Activated CD4-positive, alpha-beta T cell treated with anti-CD3 and anti-CD28 coated beads for 4 hours (primary cell): ENCODE results near the gene AHDC1.
"Not testable (repeated sequence)": the region's sequence is repeated elsewhere in the genome, so short reads cannot be mapped to it uniquely, and the experiment has no call there.

ENCODE experiments used
- DNase-seq, 2 donors: peaks; one replicate each; pipeline ENCODE4 v3.0.0-alpha.2; 2020

AHDC1 gene

DNA sequence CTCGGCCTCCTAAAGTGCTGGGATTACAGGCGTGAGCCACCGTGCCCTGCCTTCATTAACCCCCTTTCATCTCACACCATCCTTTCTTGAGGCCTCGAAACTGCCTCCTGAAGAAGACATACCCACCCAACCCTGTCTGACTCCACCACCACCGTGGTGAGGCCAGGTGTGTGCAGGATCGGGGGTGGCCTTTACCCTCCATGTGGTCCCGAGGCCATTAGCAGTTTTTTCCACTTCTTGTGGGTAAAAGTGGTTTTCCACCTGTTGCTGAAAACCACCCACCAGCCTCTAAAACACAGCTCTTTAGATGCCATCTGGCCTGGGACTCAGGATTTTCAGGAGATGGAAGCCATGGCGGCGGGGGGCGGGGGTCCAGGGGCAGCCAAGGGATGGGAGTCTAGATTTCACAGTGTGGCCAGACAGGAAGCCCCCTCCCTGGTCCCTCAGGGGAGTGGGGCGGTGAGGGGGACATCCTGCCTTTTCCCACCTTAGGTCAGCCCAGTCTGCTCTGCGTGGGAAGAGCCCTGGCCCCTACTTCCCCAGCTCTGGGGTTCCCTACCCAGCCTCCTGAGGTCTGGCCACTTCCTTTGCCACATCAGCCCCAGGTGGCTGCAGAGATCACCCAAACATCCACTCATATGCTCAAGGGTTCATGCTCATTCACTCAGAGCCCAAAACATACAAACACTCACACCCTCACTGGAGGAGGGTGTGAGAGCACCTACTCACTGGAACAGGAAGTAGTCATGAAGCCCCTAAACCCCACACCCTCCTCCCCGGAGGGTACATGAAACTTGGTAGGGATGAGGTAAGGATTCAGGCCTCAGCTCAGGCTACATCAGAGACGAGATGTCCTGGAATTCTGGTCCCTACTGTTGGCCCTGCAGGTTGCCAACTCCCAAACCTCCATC is 28.7 kb upstream of the AHDC1 start:
- DNase-seq: peak; percentile 74 to 76

GRCh38 chr1:27630859-27631491 is 27.0 kb upstream of the AHDC1 start:
- no peak for DNase-seq

DNA sequence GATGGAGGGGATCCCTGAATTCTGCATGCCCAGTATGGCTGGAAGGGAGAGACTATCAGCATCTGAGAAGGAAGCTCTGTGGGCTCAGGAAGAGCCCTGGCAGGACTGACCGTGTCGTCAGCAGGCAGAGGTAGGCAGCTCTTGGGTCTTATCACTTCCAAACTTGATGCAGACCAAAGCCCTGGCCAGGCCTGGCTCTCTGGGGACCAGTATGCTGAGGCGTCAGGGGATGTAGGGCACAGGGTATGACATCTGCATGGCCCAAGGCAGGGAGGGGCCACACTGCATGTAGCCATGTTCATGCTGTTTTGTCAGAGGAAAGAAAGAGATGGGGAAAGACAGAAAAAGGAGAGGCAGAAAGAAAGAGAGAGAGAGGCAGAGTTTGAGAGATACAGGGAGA is 24.8 kb upstream of the AHDC1 start:
- DNase-seq: no peak

DNA sequence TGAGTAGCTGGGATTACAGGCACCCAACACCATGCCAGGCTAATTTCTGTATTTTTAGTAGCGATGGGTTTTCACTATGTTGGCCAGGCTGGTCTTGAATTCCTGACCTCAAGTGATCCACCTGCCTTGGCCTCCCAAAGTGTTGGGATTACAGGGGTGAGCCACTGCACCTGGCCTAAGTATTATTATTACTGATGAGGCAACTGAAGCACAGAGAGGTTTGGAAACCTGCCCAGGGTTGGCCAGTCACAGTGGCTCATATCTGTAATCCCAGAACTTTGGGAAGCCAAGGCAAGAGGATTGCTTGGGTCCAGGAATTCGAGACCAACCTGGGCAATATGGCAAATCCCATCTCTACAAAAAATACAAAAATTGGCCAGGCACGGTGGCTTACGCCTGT is 23.8 kb upstream of the AHDC1 start:
- not testable (repeated sequence) for DNase-seq

DNA sequence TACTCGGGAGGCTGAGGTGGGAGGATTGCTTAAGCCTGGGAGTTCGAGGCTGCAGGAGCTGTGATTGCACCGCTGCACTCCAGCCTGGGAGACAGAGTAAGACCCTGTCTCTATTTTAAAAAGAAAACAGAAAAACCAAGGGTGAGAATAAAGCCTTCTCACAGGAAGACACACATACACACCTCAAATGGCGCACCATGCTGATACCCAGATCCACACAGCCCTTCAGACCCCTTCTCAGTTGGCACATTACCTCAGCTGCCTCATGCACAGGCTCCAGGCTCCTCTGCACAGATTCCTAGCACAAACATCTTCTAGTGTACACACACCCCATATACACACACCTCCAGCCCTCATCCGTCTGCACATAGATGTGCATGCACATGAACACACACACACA is 23.1 kb upstream of the AHDC1 start:
- no peak for DNase-seq

- DNase-seq: no peak
Observed at GRCh38 chr1:27626031-27626935, 22.3 kb upstream of the AHDC1 start.

GRCh38 chr1:27624467-27625178 is 20.7 kb upstream of the AHDC1 start:
- no peak for DNase-seq

DNA sequence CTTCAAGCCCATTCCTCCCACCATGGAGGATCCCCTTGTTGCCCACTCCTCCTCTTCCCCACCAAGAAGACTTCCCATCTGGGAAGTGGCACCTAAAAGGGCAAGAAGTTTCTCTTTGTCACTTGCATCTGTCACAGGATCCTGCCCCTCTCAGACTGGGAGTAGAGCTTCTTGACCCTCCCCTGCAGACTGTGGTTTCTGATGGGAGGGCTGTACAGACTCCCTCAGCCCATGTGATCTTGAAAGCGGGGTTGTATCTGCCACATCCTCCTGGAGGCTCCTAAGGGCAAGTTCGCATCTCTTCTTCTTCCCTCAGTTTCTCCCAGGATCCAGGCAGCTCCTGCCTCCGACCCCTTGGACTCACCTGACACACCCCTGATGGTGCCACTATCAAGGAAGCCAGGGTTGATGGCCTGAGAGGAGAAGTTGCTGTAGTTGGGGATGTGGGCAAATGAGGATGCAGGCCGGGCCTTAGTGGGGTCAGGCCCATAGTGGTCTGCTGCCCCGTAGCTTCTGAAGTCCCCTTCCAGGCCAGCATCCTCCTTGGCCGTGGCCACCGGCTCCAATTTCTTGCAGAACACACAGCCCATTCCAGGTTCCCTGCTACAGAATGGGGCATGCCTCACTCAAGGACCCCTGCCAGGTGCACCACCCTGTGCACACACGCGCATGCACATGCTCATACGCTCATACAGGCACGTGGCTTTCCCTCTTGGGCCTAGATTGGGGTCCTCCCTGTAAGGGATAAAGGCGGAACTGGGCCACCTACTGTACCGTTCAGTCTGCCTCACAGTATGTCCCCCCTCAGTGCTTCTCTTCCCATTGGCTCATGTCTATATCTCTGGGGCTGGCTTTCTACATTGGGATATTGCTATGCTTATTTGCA is 19.6 kb upstream of the AHDC1 start:
- DNase-seq: no peak

GRCh38 chr1:27622828-27623227 is 18.9 kb upstream of the AHDC1 start:
- no peak for DNase-seq

- no peak for DNase-seq
Observed at GRCh38 chr1:27621051-27621920, 17.3 kb upstream of the AHDC1 start.

DNA sequence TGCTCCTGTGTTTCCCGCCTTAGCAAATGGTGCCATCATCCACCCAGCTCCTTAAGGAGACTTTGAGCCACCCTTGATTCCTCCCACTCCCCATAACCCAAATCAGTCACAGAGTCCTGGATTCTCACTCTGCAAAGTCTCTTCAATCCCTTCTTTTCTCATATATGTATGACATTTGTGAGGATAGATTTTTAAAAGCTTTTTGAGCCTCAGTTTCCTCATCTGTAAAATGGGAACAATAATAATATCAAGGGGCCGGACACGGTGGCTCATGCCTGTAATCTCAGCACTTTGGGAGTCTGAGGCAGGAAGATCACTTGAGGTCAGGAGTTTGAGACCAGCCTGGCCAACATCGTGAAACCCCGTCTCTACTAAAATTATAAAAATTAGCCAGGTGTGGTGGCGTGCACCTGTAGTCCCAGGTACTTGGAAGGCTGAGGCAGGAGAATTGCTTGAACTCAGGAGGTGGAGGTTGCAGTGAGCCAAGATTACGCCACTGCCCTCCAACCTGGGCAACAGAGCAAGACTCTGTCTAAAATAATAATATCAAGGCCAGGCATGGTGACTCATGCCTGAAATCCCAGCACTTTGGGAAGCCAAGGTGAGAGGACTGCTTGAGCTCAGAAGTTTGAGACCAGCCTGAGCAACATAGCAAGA is 16.0 kb upstream of the AHDC1 start:
- DNase-seq: not testable (repeated sequence)

- DNase-seq: peak in 1 of 2 donors; percentile 33
Observed at GRCh38 chr1:27618341-27619082, 14.6 kb upstream of the AHDC1 start.

- no peak for DNase-seq
Observed at GRCh38 chr1:27617420-27617819, 13.5 kb upstream of the AHDC1 start.

DNA sequence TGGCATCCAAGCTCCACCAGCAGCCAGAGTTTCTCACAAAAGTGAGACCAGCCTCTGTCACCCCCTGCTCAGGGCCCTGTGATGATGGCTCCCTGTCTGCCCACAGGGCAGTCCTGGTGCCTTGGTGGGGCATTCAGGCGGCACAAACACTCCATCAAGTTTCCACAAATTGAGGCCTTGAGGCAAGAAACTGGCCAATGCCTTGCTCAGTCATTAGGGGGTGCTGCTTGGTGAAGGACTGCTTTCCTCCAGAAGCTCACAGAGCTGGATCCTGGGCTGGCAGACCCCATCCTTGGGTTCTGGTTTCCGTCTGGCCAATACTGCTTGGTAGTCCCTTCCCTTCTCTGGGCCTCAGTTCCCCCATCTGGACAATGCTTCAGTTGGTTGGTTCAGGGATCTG is 12.5 kb upstream of the AHDC1 start:
- DNase-seq: no peak

GRCh38 chr1:27615346-27616192 is 11.6 kb upstream of the AHDC1 start:
- no peak for DNase-seq

DNA sequence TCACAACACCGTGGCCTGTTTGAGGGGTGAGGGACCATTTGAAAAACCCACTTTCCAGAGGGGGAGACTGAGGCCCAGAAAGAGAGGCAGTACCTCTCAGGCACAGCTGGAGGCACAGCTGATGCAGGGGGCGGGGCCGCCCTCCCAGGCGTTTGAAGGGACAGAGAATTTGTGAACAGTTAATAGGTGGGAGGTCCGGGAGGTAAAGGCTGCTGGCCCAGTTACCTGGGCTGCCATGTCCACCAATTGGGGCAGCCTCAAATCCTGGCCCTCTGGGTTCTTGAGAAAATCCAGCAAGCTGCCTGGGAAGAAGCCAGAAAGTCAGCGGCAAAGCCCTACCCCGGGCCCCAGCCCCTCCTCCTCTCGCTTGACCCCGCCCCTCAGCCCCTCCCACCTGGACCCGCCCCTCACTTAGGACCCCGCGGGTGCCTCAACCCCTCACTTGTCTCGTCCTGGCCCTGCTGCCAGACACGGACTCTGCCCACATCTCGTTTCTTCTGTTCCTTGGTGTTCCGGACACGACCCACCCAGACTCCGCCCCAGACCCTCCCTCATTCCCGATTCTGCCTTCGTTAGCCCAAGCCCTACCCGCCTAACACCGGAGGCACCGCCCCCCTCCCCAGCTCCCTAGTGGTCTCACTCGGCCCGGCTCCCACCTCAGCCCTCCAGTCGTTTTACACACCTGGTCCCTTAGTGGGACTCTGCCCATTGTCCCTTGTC is 10.8 kb upstream of the AHDC1 start:
- DNase-seq: no peak

DNA sequence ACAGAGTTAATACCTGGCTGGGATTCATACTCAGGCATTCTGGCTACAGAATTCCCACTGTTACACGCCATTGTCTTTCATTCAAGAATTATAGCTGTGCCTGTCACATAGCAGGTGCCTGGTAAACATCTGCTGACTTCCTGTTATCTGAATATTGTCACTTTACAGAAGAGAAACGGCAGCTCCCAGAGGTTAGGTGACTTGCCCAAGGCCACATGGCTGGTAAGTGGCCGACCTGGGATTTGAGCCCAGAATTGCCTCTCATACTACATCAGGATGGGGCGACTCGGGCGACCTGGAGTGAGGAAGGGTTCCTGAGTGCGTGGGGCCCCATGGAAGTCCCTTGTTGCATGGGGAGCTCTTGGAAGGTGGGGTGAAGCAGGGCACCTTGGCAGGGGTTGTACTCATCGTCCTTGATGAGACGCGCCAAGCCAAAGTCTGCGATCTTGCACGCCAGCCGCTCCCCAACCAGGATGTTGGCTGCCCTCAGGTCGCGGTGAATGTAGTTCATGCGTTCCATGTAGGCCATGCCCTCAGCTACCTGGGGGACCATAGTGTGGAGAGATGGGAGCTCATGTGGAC is 10.2 kb upstream of the AHDC1 start:
- no peak for DNase-seq
